GM19023 (cell line): ENCODE measurements around the gene TEX51.

ENCODE experiments used
- ATAC-seq: cut with Tn5 transposase; IDR thresholded peaks from one replicate; pipeline ENCODE4 v1.9.1; 2021; ENCODE audit warnings: mild to moderate bottlenecking, moderate library complexity; ENCODE audit not compliant: unreplicated experiment

Gene TEX51

DNA sequence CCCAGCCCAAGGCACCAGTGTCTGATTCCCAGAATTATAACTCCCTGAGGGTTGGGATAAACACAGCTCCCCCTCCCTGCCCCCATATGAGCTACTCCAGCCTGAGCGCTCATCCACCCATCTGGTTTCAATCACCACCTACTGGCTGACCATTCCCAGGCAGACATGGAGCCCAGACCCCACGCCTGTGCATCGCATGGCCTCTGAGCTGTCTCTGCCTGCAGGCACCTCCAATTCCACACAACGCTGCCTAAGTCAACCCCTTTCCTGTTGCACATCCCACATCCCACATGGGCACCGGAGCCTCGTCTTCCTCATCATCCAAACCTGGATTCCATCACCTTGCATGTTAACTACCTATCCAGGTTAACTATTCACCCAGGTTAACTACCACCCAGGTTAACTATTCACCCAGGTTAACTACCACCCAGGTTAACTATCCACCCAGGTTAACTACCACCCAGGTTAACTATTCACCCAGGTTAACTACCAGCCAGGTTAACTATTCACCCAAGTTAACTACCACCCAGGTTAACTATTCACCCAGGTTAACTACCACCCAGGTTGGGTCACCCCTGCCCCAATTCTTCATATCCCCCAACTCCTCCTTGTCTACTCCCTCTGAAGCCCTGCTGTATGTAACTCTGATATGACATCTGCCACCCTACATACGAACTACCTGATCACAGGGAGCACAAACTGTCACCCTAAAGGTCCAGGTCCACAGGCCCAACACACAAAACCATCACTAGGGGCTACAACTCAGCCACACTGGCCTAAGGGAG is 47.8 kb downstream of the TEX51 start:
- ATAC-seq = no peak

DNA sequence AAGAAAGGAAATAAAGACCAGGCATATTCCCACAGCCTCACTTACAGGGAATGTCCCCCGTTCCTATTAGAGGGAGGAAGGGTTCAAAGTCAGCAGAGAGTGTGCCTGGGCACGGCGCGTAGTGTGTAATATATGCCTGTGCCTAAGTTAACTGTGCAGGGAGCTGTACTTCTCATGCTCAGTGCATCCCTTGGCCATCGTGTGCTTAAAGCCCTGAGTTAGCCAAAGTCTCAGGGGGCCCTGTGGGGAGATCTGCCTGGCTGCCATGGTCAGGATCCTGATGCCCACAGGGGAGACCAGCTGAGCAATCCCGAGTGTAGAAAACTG is 48.4 kb downstream of the TEX51 start:
- no peak for ATAC-seq

DNA sequence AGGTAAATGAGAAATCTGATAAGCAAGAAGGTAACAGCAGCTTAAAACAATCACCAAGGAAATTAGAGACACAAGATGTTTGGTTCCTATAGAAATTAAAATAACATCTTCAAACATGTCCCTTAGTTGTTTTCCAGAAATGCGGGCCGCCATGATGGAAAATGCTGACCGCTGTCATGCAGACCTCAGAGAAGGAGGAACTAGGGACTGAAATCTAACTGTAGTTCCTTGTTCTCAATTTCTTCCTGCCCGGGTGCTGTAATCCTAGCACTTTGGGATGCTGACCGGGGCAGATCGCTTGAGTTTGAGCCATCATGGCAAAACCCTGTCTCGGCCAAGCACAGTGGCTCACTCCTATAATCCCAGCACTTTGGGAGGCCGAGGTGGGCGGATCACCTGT is 51.1 kb downstream of the TEX51 start:
- no peak for ATAC-seq

DNA sequence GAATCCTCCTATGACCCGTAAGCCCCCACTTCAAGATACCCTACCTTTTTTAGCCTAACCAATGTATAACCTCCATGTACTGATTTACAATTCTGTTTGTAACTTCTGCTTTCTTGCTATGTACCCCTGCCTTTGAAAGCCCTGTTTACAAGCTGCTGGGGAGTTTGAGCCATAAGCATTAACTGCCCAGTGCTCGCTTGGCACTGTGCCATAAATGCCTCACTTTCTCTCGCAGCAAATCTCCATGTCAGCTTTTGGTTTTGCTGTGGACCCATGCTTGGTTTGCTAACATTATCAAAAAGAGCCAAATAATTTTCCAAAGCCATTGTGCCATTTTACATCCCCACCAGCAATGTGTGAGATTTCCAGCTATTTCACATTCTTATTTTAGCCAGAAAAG is 51.8 kb downstream of the TEX51 start:
- no peak for ATAC-seq
